Colonic mucosa (tissue), 4 donors: ENCODE data around the gene KMT2E. TPM values are rescaled to one million over a fixed set of nuclear protein-coding genes. Genes with fewer than 3 reads are reported as not detected.

ENCODE experiments used
- DNase-seq: peaks from one replicate; pipeline ENCODE4 v3.0.0-alpha.2; 2020
- H3K27ac ChIP-seq: fragments of 200-600 bp; one replicate; pipeline ENCODE4 v1.8.0; 2021
- H3K27me3 ChIP-seq: fragments of 200-600 bp; one replicate; pipeline ENCODE4 v1.8.0; 2021
- H3K36me3 ChIP-seq: fragments of 200-600 bp; one replicate; pipeline ENCODE4 v1.8.0; 2021
- H3K4me1 ChIP-seq: fragments of 200-600 bp; one replicate; pipeline ENCODE4 v1.8.0; 2021; ENCODE audit warnings: mild to moderate bottlenecking
- H3K4me3 ChIP-seq: fragments of 200-600 bp; one replicate; pipeline ENCODE4 v1.8.0; 2021
- H3K9ac ChIP-seq, 2 donors: one replicate each; pipeline ENCODE4 v1.7.0; 2013; ENCODE audit warnings: control low read depth in 2 of 2, low read depth in 2 of 2, low read length in 2 of 2
- H3K9me3 ChIP-seq: fragments of 200-600 bp; one replicate; pipeline ENCODE4 v1.8.0; 2021
- CTCF ChIP-seq: fragments of 200-600 bp; IDR thresholded peaks from one replicate; pipeline ENCODE4 v1.8.0; 2022; ENCODE audit warnings: antibody characterized with exemption, mild to moderate bottlenecking
- intact Hi-C: fragments of 100-400 bp; cut with DNase I; formaldehyde crosslinking; loops from one replicate; pipeline ENCODE4 v1.14.1; 2022
- total RNA-seq, 2 donors: library from RNA; stranded (reverse); fragmentation: NEBNext Ultra II Directional in 1 of 2; extraction: Animal tissue kit (Norgen Biotek cat#: 25700) in 1 of 2; gene quantifications; one replicate each; pipeline ENCODE4 v1.2.1, GENCODE V29; 2021
- donor health status: healthy.
- donor health status: DM: no; HTN: no; CAD: no.
- donor health status: DM: no; HTN: no; CAD: no.

The KMT2E gene
- total RNA-seq, 2 donors from 2014 or later = 78.6 to 116 TPM

GRCh38 chr7:105030447-105030846 lies 16.4 kb downstream of the KMT2E start:
- Histone ChIP-seq H3K27me3 (no peaks in the 10 kb centered on the region), H3K9me3 (no peaks in the 10 kb centered on the region), H3K4me1 (peaks cover 9% of the 10 kb centered on the region), H3K36me3 (no peaks in the 10 kb centered on the region), H3K9ac (no peak overlapping the region), H3K4me3 (no peak overlapping the region), H3K27ac (no peak overlapping the region)
- no peak for DNase-seq
- intact Hi-C loops = no loop called here
- no peak for TF ChIP-seq CTCF

- no peak for DNase-seq
- intact Hi-C loops = no loop called here
- Histone ChIP-seq H3K27me3 (no peaks in the 10 kb centered on the region), H3K9ac (no peak overlapping the region), H3K27ac (no peak overlapping the region), H3K4me3 (no peak overlapping the region), H3K9me3 (no peaks in the 10 kb centered on the region), H3K36me3 (no peaks in the 10 kb centered on the region), H3K4me1 (peaks cover 14% of the 10 kb centered on the region)
- TF ChIP-seq CTCF = no peak
Measured at GRCh38 chr7:105032553-105033214, 18.7 kb downstream of the KMT2E start.

GRCh38 chr7:105035349-105035748 lies 21.3 kb downstream of the KMT2E start:
- Histone ChIP-seq H3K27me3 (no peaks in the 10 kb centered on the region), H3K36me3 (no peaks in the 10 kb centered on the region), H3K4me3 (no peak overlapping the region), H3K27ac (no peak overlapping the region), H3K4me1 (peaks cover 14% of the 10 kb centered on the region), H3K9me3 (no peaks in the 10 kb centered on the region), H3K9ac (no peak overlapping the region)
- TF ChIP-seq CTCF = no peak
- intact Hi-C loops = no loop called here
- DNase-seq = no peak

- no peaks in the 10 kb centered on the region for H3K27me3 ChIP-seq
- H3K27ac ChIP-seq = no peak overlapping the region
- H3K9ac ChIP-seq = no peak overlapping the region
- TF ChIP-seq CTCF = no peak
- no peak overlapping the region for H3K4me3 ChIP-seq
- H3K4me1 ChIP-seq = peaks cover 14% of the 10 kb centered on the region
- no peak for DNase-seq
- intact Hi-C loops = no loop called here
- no peaks in the 10 kb centered on the region for H3K9me3 ChIP-seq
- H3K36me3 ChIP-seq = no peaks in the 10 kb centered on the region
Measured at GRCh38 chr7:105036217-105037168, 22.5 kb downstream of the KMT2E start.

GRCh38 chr7:105037319-105037718 lies 23.3 kb downstream of the KMT2E start:
- H3K9me3 ChIP-seq = no peaks in the 10 kb centered on the region
- no peak overlapping the region for H3K4me3 ChIP-seq
- H3K9ac ChIP-seq = no peak overlapping the region
- intact Hi-C loops = no loop called here
- no peak for DNase-seq
- peaks cover 14% of the 10 kb centered on the region for H3K4me1 ChIP-seq
- H3K27ac ChIP-seq = no peak overlapping the region
- no peaks in the 10 kb centered on the region for H3K27me3 ChIP-seq
- TF ChIP-seq CTCF = no peak
- H3K36me3 ChIP-seq = no peaks in the 10 kb centered on the region
